HCT116 (cell line): ENCODE data around the gene TNNT2.

Experiments used
- CTCF ChIP-seq, 3 experiments: fragments of 200-600 bp in 1 of 3; sonication (generic) in 1 of 3; IDR thresholded peaks in 2 of 3; conservative IDR thresholded peaks in 1 of 3; 2 replicates each; pipeline ENCODE4 v1.5.1; 2012 to 2017; ENCODE audit warnings: low read depth in 2 of 3, low read length in 2 of 3, antibody characterized with exemption in 1 of 3, borderline replicate concordance in 1 of 3, control low read depth in 1 of 3, mild to moderate bottlenecking in 1 of 3, mixed read lengths in 1 of 3, mixed run types in 1 of 3, moderate library complexity in 1 of 3; ENCODE audit not compliant: insufficient read depth in 1 of 3
- EZH2 ChIP-seq: fragments of 200-600 bp; sonication (generic); IDR thresholded peaks from 2 replicates; pipeline ENCODE4 v1.6.1; 2017; ENCODE audit warnings: antibody characterized with exemption, mixed run types
- POLR2A ChIP-seq: IDR thresholded peaks from 2 replicates; pipeline ENCODE4 v1.7.0; 2011; ENCODE audit warnings: borderline replicate concordance; ENCODE audit not compliant: insufficient read depth, insufficient read length; ENCODE audit errors: extremely low read depth
- SIN3A ChIP-seq: IDR thresholded peaks from 2 replicates; pipeline ENCODE4 v1.6.1; 2012; ENCODE audit warnings: low read depth
- YY1 ChIP-seq: IDR thresholded peaks from 2 replicates; pipeline ENCODE4 v1.6.1; 2011; ENCODE audit warnings: low read length, low read depth, moderate library complexity, mild to moderate bottlenecking; ENCODE audit not compliant: insufficient replicate concordance; ENCODE audit errors: extremely low read depth
- ZNF274 ChIP-seq: fragments of 200-500 bp; sonication (Bioruptor generic); IDR thresholded peaks from 2 replicates; pipeline ENCODE4 v1.6.1; 2014; ENCODE audit warnings: mild to moderate bottlenecking, low read depth, low read length, inconsistent platforms

- TF ChIP-seq CTCF (IDR thresholded peaks at IDR 0.05 in 2 of 3, conservative IDR thresholded peaks at IDR 0.05 in 1 of 3; ENCODE audit: borderline replicate concordance in 1 of 3, insufficient read depth in 1 of 3, low read depth in 2 of 3, low read length in 2 of 3) (no peak), YY1 (no peak), POLR2A (no peak), EZH2 (no peak), ZNF274 (no peak), SIN3A (no peak)
These were observed 64.4 kb downstream of the TNNT2 start for GRCh38 chr1:201313086-201313485.
